Gastrocnemius medialis (tissue), 4 donors: Measurements from ENCODE around the gene ZCCHC24.

Experiments used
- CTCF ChIP-seq, 5 experiments: fragments of 450-650 bp in 3 of 5; fragments of 200-600 bp in 2 of 5; sonication (generic) in 2 of 5; IDR thresholded peaks in 4 of 5; conservative IDR thresholded peaks in 1 of 5; 1 replicate in 4 of 5; 2 replicates in 1 of 5; pipeline ENCODE4 v1.5.1; 2016 to 2019; ENCODE audit warnings: antibody characterized with exemption in 5 of 5, mild to moderate bottlenecking in 3 of 5, moderate library complexity in 3 of 5
- POLR2A ChIP-seq, 2 donors: fragments of 450-650 bp; IDR thresholded peaks; one replicate each; pipeline ENCODE4 v1.6.1; 2017; ENCODE audit warnings: antibody characterized with exemption in 2 of 2, mild to moderate bottlenecking in 2 of 2, moderate library complexity in 2 of 2

GRCh38 chr10:79402625-79402946 lies 42.8 kb downstream of the ZCCHC24 start:
- no peak for TF ChIP-seq CTCF (IDR thresholded peaks at IDR 0.05 in 4 of 5, conservative IDR thresholded peaks at IDR 0.05 in 1 of 5)
- TF ChIP-seq POLR2A (IDR thresholded peaks at IDR 0.05) = no peak
